DMS114 treated with DMSO at 0.1 percent for 48 hours (cell line): Measurements from ENCODE around the gene DCC.

ENCODE experiments used
- DNase-seq: peaks from one replicate; lab custom pipeline; 2025; ENCODE audit not compliant: unreplicated experiment; lab: John Stamatoyannopoulos, UW

The DCC gene

DNA sequence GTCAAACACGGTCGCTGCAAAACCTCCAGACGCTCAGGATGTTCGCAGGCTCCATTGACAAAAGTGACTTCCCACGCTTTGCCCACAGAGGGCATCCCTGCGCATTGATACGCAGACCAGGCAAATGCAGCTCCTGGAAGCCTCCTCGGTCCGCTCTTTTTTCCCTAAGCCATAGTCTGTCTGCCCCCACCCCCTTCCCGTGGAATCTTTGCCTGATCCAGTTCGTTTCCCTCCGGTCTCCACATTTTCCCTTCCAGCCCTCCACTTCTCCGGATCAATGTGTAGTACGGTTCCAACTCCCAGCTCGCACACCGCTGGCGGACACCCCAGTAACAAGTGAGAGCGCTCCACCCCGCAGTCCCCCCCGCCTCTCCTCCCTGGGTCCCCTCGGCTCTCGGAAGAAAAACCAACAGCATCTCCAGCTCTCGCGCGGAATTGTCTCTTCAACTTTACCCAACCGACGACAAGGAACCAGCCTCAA lies at the start of gene DCC:
Gene DCC, plus strand, starts transcription at position 307 of the 481 bp plus-strand sequence. CDS start 591 bp downstream, outside the sequence.
- DNase-seq: no peak

DNA sequence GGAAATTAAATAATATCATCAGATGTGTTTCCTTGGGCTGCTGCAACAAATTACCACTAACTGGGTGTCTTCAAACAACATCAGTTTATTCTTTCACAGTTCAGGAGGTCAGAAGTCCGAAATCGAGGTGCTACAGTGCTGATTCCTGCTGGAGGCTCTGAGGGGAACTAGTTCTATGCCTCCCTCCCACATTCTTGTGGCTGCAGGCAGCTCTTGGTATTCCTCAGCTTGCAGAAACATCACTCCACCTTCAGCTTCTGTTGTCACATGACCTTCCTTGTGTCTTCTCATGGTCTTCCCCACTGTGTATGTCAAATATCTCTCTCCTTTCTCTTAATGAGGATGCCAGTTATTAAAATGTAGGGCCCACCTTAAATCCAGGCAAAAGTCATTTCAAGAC lies 29.3 kb upstream of the DCC start:
- DNase-seq: no peak

DNA sequence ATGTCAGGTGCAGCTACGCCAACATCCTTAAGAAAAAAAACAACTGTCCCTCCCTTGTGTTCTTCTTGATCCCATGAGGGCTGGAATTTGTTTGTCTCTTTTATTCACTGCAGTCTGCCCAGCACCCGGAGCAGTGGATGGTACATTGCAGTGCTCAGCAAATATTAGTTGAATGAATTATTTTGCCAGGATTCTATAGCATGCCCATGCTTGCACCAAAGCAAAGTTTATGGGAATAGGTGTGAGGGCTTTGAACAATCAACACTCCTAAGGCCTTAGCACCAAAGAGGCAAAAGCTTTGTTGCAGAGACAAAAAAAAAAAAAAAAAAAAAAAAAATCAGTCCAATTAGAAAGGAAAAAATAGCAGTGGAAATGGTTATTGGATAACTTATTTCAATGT lies 28.7 kb upstream of the DCC start:
- DNase-seq: no peak

DNA sequence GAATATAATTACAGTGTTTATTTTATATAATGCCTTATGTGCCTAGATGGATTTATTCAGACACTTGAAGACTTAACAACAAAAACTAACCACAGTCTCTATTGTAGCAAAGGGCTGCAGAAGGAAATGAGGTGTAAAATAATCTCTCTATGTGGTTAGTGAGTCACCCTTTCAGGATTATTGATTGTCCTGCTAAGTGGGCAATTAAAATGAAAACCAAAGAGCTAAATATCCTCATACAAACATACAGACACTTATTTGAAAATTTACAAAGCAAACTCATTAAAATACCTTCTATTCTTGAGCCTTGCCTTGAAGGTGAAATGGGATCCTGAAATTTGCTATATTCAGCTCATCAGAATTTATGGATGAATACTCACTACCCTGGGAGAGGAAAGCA lies 27.7 kb upstream of the DCC start:
- no peak for DNase-seq

GRCh38 chr18:52313213-52313612 lies 26.8 kb upstream of the DCC start:
- no peak for DNase-seq

DNA sequence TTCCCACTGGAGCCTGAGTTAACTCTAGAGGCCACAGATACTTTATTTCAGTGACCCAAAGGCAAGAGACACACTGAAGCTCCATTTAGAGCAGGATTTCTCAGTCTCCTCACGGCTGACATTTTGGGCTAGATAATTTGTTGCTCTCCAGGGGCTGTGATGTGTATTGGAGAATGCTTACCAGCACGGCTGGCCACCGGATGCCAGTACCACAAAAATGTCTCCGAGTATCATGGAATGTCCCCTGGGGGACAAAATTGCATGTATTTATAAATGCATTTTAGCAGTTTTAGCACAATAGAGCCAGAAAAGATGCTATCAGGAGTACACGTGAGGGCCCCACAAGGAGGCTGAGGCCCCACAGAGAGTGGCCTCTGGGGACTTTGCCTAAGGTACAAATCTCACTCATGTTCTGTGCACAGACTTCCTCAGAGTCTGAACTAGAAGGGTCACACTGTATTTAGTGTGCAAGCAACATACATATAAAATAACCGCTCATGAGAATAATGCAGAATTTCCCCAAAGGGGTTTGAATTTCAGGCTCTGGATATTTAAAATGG lies 20.5 kb upstream of the DCC start:
- DNase-seq: no peak

GRCh38 chr18:52322307-52322706 lies 17.7 kb upstream of the DCC start:
- no peak for DNase-seq

GRCh38 chr18:52323802-52324201 lies 16.2 kb upstream of the DCC start:
- no peak for DNase-seq

GRCh38 chr18:52325997-52326396 lies 14.0 kb upstream of the DCC start:
- no peak for DNase-seq

GRCh38 chr18:52333860-52334259 lies 6.1 kb upstream of the DCC start:
- no peak for DNase-seq

- DNase-seq: no peak
Observed at GRCh38 chr18:52334307-52334706, 5.7 kb upstream of the DCC start.

GRCh38 chr18:52334896-52335295 lies 5.1 kb upstream of the DCC start:
- no peak for DNase-seq

GRCh38 chr18:52337276-52337675 lies 2.7 kb upstream of the DCC start:
- DNase-seq: no peak

DNA sequence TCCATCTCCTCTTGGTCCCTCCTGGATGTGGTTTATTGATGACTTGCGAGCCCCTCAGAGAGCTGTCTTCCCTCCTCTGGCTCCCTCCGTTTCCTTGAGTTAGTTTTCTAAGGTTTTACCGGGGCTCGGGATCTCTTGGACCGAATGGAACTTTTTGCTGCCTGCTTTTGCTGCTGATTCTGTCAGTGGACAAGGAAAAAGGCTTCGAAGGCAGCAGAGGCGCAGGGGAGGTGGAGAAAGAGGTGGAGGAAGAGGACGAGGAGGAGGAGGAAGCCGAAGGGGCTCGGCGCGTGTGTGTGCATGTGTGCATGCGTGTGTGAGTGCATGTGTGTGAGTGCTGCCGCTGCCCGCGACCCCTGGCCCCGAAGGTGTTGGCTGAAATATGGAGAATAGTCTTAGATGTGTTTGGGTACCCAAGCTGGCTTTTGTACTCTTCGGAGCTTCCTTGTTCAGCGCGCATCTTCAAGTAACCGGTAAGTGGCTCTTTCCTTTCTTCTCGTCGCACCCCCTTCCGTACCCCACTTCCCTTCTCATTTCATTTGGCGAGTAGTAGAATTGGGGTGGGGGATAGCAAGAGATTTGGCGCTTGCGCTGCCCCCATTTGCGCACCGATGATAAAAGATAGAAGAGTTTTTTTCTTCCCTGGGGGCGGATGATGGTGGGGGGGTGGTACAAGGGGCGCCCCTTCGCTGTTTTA lies 557 bp downstream of the DCC start:
- DNase-seq: no peak

DNA sequence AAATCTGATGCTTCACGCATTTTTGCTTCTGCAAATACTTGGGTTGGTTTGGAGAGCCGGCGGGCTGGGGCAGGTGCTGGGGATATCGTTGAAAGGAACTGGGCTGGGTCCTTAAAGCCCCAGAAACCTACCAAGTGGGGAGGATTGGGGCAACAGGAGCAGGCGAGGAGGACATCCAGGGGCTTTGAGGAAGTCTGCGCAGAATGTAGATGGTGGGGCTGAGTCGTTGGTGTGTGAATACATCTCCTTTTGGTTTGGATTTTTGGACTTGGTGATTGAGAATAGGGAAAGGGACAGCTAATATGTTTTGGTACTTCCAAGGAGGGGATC lies 1.1 kb downstream of the DCC start:
- no peak for DNase-seq

DNA sequence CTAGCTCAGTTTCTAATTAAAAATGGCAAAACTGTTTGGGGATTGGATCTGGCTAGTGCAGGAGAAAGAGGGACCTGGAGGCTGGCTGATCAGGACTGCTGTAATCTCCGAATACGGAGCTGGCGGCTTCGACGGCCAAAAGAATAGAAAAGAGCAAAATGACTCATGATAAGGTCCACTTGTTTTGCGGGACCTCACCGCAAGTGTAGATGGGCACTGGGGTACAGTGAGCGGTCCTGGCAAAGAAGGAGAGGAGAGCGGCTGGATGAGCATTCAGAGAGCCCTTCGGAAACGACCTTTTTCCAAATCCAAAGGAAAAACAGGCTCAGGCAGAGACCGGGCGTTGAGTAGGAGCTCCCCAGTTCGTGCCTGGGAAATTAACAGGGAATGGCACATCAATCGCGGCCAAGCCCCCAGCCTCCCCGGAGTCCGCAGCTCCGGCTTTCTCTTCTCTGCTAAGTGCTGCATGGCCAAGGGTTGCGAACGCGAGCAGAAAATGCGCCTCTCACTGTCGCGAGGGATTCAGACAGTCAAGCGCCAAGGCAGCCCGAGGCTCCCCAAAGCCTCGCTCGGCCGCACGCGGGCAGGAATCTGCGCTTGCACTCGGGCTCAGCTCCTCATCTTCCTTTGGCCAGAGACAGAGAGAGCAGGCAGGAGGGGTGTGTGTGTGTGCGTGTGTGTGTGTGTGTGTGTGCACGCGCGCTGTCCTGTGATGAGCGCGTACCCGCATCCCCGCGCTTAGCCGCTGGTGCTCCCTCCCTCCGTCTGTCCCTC lies 1.8 kb downstream of the DCC start:
- no peak for DNase-seq

GRCh38 chr18:52342456-52342855 lies 2.5 kb downstream of the DCC start:
- no peak for DNase-seq

DNA sequence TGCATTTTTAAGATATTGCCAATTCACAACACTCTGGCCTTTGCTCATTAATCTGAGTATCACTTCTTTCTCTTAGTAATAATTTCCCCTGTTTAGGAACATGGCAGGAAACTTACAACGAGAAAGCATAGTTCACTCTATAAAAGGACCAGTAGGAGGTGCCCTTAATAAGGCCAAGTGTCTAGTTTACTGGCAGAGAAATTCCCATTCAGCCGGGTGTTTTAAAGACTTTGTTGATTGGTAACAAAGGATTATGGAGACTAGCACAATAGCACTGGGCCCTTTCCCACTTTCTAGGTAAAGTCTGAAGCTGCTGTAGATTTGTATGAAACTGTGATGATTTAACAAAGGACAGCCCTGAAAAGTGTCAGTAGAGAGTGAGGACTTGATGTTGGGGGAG lies 3.1 kb downstream of the DCC start:
- no peak for DNase-seq

DNA sequence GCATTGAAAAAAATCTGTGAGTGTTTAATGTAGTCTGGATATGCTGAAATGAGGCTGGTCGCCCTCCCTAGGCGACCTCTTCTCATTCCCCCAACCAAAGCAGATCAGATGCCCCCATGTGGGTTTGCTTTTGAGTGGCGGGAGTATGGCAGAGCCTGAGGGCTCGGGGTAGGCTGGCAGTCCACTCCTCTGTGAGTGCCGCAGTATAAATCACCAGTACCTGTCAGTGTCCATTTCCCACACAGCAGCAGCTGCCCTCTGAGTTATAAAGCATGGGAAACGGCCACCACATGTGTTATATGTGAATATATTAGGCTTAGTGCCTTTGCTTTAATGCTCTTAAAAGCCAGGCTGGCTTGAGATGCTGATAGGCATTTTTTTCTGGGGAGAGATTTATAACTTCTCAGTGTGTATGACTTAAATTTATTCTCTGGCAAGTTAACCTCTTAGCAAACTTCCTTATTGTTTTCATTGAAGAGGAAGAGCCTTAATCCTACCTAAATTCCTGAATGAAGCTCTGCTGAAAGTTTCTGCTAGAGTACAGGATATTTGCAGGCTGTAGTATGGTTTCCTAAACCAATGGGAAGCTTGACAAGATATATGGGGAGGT lies 3.8 kb downstream of the DCC start:
- DNase-seq: no peak

DNA sequence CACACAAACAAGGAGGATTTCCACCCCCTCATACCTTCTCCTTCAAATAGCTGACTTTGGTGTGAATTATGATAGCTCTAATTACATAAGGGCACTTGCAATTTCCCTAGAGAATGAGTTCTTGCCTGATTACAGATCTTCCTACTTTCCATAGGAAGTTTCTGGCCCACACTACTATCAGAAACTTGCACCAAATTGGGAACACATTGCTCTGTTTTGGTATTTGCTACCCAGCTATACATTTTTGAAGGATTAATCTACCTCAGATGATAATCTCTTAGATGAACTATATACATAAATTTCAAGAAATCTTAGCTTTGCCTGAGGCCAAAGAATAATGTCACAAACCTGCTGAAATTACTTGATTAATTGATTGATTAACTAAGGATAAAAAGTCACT lies 4.9 kb downstream of the DCC start:
- DNase-seq: no peak

- no peak for DNase-seq
Observed at GRCh38 chr18:52345428-52345827, 5.4 kb downstream of the DCC start.

GRCh38 chr18:52348209-52348608 lies 8.2 kb downstream of the DCC start:
- DNase-seq: no peak
